ENCODE data around the gene LHX2. TPM values are rescaled to one million over a fixed set of nuclear protein-coding genes. Genes with fewer than 3 reads are reported as not detected.
A peak's percentile ranks its signal among the peaks of the same experiment; 100 is the strongest.

LHX2 gene
- total RNA-seq, 4 donors from 2014 or later = not detected

DNA sequence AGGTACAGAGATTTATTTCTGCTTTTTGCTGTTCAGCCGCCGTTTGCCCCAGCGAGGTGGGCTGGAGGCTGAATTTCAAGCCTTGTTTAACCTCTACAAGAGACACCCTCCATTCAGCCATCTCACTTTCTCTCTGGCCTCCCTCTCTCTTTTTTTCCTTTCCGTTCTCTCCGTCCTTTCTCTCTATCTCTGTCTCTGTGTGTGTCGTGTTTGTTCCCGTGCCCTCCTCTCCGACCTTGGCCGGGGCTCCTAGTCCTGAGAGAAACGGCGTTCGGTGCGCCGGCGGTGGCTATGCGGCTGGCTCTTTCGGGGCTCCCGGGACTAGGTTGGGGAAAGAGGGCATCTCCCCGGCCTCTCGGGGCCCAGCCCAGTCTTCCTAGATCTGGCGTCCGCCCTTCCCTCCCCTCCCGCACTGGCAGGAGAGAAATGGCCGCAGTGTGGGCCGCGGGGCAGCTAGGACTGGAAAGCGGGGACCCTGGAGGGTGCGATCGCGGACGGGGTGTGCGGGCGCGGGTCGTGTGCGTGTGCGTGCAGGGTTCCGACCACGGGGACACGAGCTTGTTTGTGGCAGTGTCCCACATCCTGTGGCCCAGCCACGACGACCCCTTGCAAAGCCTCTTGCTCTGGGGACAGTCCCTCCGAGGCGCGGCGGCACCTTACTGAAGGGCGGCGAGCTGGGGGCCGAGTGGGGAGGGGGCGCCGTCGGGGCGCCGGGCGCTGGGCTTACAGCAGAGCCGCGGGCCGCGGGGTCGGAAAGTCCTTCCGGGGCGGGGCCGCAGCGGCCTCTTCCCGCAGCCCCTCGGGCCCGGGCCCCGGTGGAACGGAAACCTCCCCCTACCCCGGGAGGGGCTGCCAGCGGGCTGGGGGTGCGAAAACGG is 5.7 kb downstream of the LHX2 start:
- Histone ChIP-seq H3K4me3 (replicated peaks in 1 of 3) (peak overlapping the region in 1 of 3 donors; percentile 6), H3K4me1 (peaks cover 20 to 51% of the 10 kb centered on the region in 2 donors), H3K27me3 (peaks cover 96% of the 10 kb centered on the region), H3K9me3 (no peaks in the 10 kb centered on the region), H3K36me3 (no peaks in the 10 kb centered on the region), H3K27ac (no peak overlapping the region)
- TF ChIP-seq, protein P1, sequence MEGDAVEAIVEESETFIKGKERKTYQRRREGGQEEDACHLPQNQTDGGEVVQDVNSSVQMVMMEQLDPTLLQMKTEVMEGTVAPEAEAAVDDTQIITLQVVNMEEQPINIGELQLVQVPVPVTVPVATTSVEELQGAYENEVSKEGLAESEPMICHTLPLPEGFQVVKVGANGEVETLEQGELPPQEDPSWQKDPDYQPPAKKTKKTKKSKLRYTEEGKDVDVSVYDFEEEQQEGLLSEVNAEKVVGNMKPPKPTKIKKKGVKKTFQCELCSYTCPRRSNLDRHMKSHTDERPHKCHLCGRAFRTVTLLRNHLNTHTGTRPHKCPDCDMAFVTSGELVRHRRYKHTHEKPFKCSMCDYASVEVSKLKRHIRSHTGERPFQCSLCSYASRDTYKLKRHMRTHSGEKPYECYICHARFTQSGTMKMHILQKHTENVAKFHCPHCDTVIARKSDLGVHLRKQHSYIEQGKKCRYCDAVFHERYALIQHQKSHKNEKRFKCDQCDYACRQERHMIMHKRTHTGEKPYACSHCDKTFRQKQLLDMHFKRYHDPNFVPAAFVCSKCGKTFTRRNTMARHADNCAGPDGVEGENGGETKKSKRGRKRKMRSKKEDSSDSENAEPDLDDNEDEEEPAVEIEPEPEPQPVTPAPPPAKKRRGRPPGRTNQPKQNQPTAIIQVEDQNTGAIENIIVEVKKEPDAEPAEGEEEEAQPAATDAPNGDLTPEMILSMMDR (IDR thresholded peaks at IDR 0.05) = no peak
- no peak for TF ChIP-seq POLR2A (IDR thresholded peaks at IDR 0.05)
- DNase-seq = no peak
- intact Hi-C loops (cut with DNase I) = no loop called here
- 6 to 9% methylated on average over 22 to 26 of the region's 73 CpGs for WGBS, 2 donors

DNA sequence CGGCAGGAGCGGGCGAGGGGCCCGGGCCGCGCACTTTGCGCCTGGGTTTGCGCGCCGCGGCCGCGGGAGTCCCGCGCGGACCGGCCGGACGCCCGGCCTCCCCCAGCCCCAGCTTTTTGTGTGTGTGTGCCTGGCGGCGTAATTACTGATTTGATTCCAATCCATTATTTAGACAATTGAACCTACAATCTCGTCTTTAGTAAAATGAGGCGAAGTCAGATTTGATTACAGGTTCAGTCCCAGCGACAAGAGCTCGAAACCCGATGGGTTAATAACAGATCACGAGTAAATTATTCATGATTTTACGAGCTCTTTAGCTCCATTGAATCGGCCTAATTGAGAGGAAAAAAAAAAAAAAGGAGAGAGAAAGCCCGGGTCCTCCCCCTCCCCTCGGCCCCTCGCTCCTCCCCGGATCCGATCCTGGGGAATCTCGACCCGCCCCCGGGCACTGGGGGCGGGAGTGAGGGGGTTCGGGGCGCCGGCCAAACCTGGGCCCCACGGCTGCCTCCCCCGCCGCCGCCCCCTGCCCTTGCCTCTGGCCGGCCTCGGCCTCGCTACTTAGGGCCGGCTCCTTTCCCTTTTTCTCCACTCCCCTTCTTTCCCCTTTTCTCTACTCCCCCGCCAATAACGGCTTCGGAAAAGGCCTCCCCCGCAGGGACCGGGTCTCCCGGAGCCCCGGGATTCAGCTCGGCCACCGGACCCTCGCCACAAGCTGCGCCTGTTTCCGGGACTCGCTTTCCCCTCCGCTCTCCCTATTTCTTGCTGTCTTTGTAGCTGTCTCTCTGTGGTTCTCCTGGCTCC is 6.6 kb downstream of the LHX2 start:
- Histone ChIP-seq H3K27ac (no peak overlapping the region), H3K36me3 (no peaks in the 10 kb centered on the region), H3K27me3 (peaks cover 96% of the 10 kb centered on the region), H3K9me3 (no peaks in the 10 kb centered on the region), H3K4me3 (replicated peaks in 1 of 3) (peak overlapping the region in 1 of 3 donors; percentile 6), H3K4me1 (peaks cover 20 to 43% of the 10 kb centered on the region in 2 donors)
- no peak for DNase-seq
- intact Hi-C loops (cut with DNase I) = no loop called here
- WGBS, 2 donors = 6 to 8% methylated on average over 47 to 63 of the region's 64 CpGs
- no peak for TF ChIP-seq POLR2A (IDR thresholded peaks at IDR 0.05)
- TF ChIP-seq, protein P1 (IDR thresholded peaks at IDR 0.05) = no peak

DNA sequence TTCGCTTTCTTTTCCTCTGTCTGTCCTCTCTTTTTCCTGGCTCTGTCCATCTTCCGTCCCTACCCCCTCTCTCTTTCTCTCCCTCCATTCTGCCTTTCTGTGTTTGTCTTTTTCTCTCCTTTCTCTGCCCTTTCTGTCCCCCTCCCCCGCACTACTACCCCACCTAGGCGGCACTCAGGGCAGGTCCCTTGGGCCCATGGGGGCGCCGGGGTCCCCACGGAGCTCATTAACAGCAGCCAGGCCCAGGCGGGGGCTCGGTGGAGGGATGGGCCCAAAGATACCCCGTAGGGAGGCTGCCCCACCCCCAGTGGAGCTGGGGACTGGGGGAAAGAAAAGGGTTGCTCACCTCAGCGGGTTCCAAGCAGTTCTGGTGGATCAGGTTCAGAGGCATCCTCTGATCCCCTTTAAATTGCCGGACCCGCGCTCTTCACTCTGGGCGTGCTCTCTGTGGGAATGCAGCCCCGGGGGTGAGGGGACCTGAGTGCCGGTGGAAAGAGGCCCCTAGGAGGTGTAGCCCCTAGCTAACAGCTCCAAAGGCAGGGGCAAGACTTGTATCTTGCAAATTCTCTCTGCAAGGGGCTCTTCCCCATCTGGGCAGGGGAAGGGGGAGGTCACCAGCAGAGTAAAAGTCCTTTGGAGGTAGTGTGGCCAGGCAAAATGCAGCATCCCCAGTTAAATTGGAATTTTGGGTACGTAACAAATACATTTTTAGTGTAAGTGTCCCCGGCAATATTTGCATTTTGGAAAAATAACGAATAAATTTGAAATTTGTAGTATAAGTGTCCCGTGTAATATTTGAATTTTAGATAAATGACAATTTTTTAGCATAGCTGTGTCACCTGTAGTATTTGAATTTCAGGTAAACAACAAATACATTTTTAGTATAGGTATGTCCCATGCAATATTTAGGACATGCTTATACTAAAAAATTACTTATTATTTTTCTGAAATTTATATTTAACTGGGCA is 7.4 kb downstream of the LHX2 start:
- no peak overlapping the region for H3K27ac ChIP-seq
- TF ChIP-seq, protein P1 (IDR thresholded peaks at IDR 0.05) = no peak
- no peak for TF ChIP-seq POLR2A (IDR thresholded peaks at IDR 0.05)
- H3K36me3 ChIP-seq = no peaks in the 10 kb centered on the region
- no peak overlapping the region for H3K4me3 ChIP-seq (replicated peaks in 1 of 3)
- WGBS, 2 donors = 9 to 11% methylated on average over 15 to 21 of the region's 21 CpGs
- intact Hi-C loops (cut with DNase I) = no loop called here
- no peaks in the 10 kb centered on the region for H3K9me3 ChIP-seq
- DNase-seq = no peak
- H3K4me1 ChIP-seq = peaks cover 20 to 43% of the 10 kb centered on the region in 2 donors
- peaks cover 87% of the 10 kb centered on the region for H3K27me3 ChIP-seq

DNA sequence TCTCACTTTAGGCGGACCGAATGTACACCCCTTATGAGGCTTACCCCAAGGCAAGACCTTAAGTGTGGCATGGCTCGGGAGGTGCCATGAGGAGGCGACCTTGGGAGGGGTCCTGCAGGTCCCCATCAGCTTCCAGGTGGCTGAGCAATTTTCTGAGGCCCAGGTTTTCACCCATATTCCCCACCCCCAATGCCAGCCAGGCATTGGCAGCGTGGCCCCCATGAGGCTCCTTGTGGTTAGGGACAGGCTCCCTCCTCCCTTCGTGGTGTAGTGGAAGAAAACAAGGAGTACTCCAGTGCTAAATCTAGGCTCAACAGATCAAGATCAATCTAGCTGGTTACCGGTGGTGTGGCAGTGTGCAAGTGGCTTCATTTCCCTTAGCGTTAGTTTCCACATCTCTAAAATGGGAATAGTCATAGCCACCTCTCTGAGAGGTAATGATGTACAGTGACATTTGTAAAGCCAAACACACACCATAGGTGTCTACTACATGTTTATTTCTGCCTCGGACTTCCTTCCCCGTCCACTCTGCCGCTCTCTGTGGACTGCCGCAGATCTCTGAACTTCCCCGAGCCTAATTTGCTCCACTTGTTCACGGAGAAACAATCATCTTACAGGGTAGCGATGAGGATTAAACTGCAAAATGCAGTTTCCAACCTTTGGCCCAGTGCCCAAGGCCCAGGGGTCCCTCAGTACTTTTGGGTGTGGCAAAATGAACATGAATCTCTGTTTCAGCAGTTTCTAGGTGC is 8.4 kb downstream of the LHX2 start:
- peaks cover 20 to 43% of the 10 kb centered on the region in 2 donors for H3K4me1 ChIP-seq
- no peaks in the 10 kb centered on the region for H3K36me3 ChIP-seq
- TF ChIP-seq, protein P1 (IDR thresholded peaks at IDR 0.05) = no peak
- TF ChIP-seq POLR2A (IDR thresholded peaks at IDR 0.05) = no peak
- intact Hi-C loops (cut with DNase I) = no loop called here
- peaks cover 78% of the 10 kb centered on the region for H3K27me3 ChIP-seq
- WGBS, 2 donors = 14 to 15% methylated on average over 15 of the region's 15 CpGs
- no peak overlapping the region for H3K27ac ChIP-seq
- no peak overlapping the region for H3K4me3 ChIP-seq (replicated peaks in 1 of 3)
- H3K9me3 ChIP-seq = no peaks in the 10 kb centered on the region
- no peak for DNase-seq
